ENCODE data around the gene MORC4. TPM values are rescaled to one million over a fixed set of nuclear protein-coding genes. Genes with fewer than 3 reads are reported as not detected.
"Not testable (repeated sequence)": the region's sequence is repeated elsewhere in the genome, so short reads cannot be mapped to it uniquely, and the experiment has no call there.

Gene MORC4
- polyA plus RNA-seq, 1 donor from 2014 or later, result 7.5 TPM

GRCh38 chrX:106973433-106974149 is 26.4 kb downstream of the MORC4 start:
- Histone ChIP-seq H3K4me2 (ENCODE audit: low read length) (no peak overlapping the region), H2AFZ (ENCODE audit: low read depth, low read length) (no peak overlapping the region), H3F3A (ENCODE audit: insufficient read depth, low read length, poor library complexity, severe bottlenecking) (no peaks in the 10 kb centered on the region), H3K36me3 (ENCODE audit: insufficient read depth, low read length) (no peaks in the 10 kb centered on the region), H3K9me2 (ENCODE audit: insufficient read depth, low read length) (no peaks in the 10 kb centered on the region), H3K9me3 (ENCODE audit: low read length) (no peaks in the 10 kb centered on the region), H3K27me3 (ENCODE audit: insufficient read depth, low read depth, low read length) (no peaks in the 10 kb centered on the region), H3K79me2 (replicated peaks; ENCODE audit: insufficient read depth, low read length) (no peaks in the 10 kb centered on the region), H3K9ac (ENCODE audit: low read length) (no peak overlapping the region), H4K20me1 (ENCODE audit: insufficient read depth) (no peaks in the 10 kb centered on the region), H3K4me3 (ENCODE audit: low read length) (no peak overlapping the region), H3K27ac (ENCODE audit: low read length) (no peak overlapping the region)
- no peak for TF ChIP-seq TAF1 (IDR thresholded peaks at IDR 0.05; ENCODE audit: low read depth)
- no peak for TF ChIP-seq MXI1 (conservative IDR thresholded peaks at IDR 0.05; ENCODE audit: poor library complexity, severe bottlenecking)
- no peak for TF ChIP-seq CTCF (IDR thresholded peaks at IDR 0.05; ENCODE audit: poor library complexity, severe bottlenecking)
- TF ChIP-seq POLR2AphosphoS5 (IDR thresholded peaks at IDR 0.05), result no peak
- TF ChIP-seq RAD21 (conservative IDR thresholded peaks at IDR 0.05), result no peak
- no peak for TF ChIP-seq SMC3 (conservative IDR thresholded peaks at IDR 0.05; ENCODE audit: poor library complexity)
- TF ChIP-seq EP300 (conservative IDR thresholded peaks at IDR 0.05; ENCODE audit: poor library complexity, severe bottlenecking), result no peak
- no peak for TF ChIP-seq REST (IDR thresholded peaks at IDR 0.05; ENCODE audit: borderline replicate concordance)
- TF ChIP-seq EZH2 (IDR thresholded peaks at IDR 0.05; ENCODE audit: borderline replicate concordance, insufficient read depth, low read length, poor library complexity, severe bottlenecking), result no peak

GRCh38 chrX:106972896-106973295 is 27.1 kb downstream of the MORC4 start:
- Histone ChIP-seq H4K20me1 (ENCODE audit: insufficient read depth) (no peaks in the 10 kb centered on the region), H3F3A (ENCODE audit: insufficient read depth, low read length, poor library complexity, severe bottlenecking) (no peaks in the 10 kb centered on the region), H3K9ac (ENCODE audit: low read length) (no peak overlapping the region), H3K9me3 (ENCODE audit: low read length) (no peaks in the 10 kb centered on the region), H3K36me3 (ENCODE audit: insufficient read depth, low read length) (no peaks in the 10 kb centered on the region), H3K9me2 (ENCODE audit: insufficient read depth, low read length) (no peaks in the 10 kb centered on the region), H3K4me3 (ENCODE audit: low read length) (no peak overlapping the region), H2AFZ (ENCODE audit: low read depth, low read length) (no peak overlapping the region), H3K79me2 (replicated peaks; ENCODE audit: insufficient read depth, low read length) (no peaks in the 10 kb centered on the region), H3K4me2 (ENCODE audit: low read length) (no peak overlapping the region), H3K27me3 (ENCODE audit: insufficient read depth, low read depth, low read length) (no peaks in the 10 kb centered on the region), H3K27ac (ENCODE audit: low read length) (no peak overlapping the region)
- TF ChIP-seq CTCF (IDR thresholded peaks at IDR 0.05; ENCODE audit: poor library complexity, severe bottlenecking) (no peak), EZH2 (IDR thresholded peaks at IDR 0.05; ENCODE audit: borderline replicate concordance, insufficient read depth, low read length, poor library complexity, severe bottlenecking) (no peak), REST (IDR thresholded peaks at IDR 0.05; ENCODE audit: borderline replicate concordance) (no peak), POLR2AphosphoS5 (IDR thresholded peaks at IDR 0.05) (no peak), MXI1 (conservative IDR thresholded peaks at IDR 0.05; ENCODE audit: poor library complexity, severe bottlenecking) (no peak), EP300 (conservative IDR thresholded peaks at IDR 0.05; ENCODE audit: poor library complexity, severe bottlenecking) (no peak), SMC3 (conservative IDR thresholded peaks at IDR 0.05; ENCODE audit: poor library complexity) (no peak), TAF1 (IDR thresholded peaks at IDR 0.05; ENCODE audit: low read depth) (no peak), RAD21 (conservative IDR thresholded peaks at IDR 0.05) (no peak)

- not testable (repeated sequence) for H3K9me3 ChIP-seq (ENCODE audit: low read length); H3K9me2 ChIP-seq (ENCODE audit: insufficient read depth, low read length); H3K4me3 ChIP-seq (ENCODE audit: low read length); H3K79me2 ChIP-seq (replicated peaks; ENCODE audit: insufficient read depth, low read length); H3K9ac ChIP-seq (ENCODE audit: low read length); H2AFZ ChIP-seq (ENCODE audit: low read depth, low read length); H4K20me1 ChIP-seq (ENCODE audit: insufficient read depth); H3K27ac ChIP-seq (ENCODE audit: low read length); H3K27me3 ChIP-seq (ENCODE audit: insufficient read depth, low read depth, low read length); H3K4me2 ChIP-seq (ENCODE audit: low read length); H3F3A ChIP-seq (ENCODE audit: insufficient read depth, low read length, poor library complexity, severe bottlenecking); H3K36me3 ChIP-seq (ENCODE audit: insufficient read depth, low read length)
These were observed 33.5 kb downstream of the MORC4 start for GRCh38 chrX:106966547-106966946.

Data from neural cell (in vitro differentiated cells).